K562 (cell line): ENCODE data around the gene TRIM38. TPM values are rescaled to one million over a fixed set of nuclear protein-coding genes. Genes with fewer than 3 reads are reported as not detected.

Experiments
- BMI1 ChIP-seq: fragments of 150-350 bp; IDR thresholded peaks from 2 replicates; pipeline ENCODE4 v1.6.1; 2014; ENCODE audit warnings: low read length
- CREM ChIP-seq: IDR thresholded peaks from 2 replicates; pipeline ENCODE4 v1.6.1; 2014; ENCODE audit warnings: antibody characterized with exemption, low read depth
- DEAF1 ChIP-seq: fragments of 450-650 bp; formaldehyde crosslinking; IDR thresholded peaks from 2 replicates; pipeline ENCODE4 v1.4.0; 2020; ENCODE audit warnings: mild to moderate bottlenecking, moderate library complexity
- FIP1L1 ChIP-seq: fragments of 200-400 bp; formaldehyde crosslinking; IDR thresholded peaks from 2 replicates; pipeline ENCODE4 v1.6.1; 2018; ENCODE audit warnings: mild to moderate bottlenecking, low read depth, low read length; ENCODE audit not compliant: poor library complexity, severe bottlenecking
- LEF1 ChIP-seq: fragments of 450-650 bp; IDR thresholded peaks from 2 replicates; pipeline ENCODE4 v1.6.1; 2016; ENCODE audit warnings: mild to moderate bottlenecking
- MAZ ChIP-seq, 2 experiments: fragments of 450-650 bp in 1 of 2; sonication (generic) in 1 of 2; formaldehyde crosslinking; IDR thresholded peaks in 1 of 2; conservative IDR thresholded peaks in 1 of 2; 2 replicates each; pipeline versions ENCODE4 v1.4.0 to v1.5.0; 2020; ENCODE audit warnings: mild to moderate bottlenecking in 1 of 2, missing genetic modification reagents in 1 of 2
- NELFE ChIP-seq: IDR thresholded peaks from 2 replicates; pipeline ENCODE4 v1.6.1; 2011; ENCODE audit warnings: mild to moderate bottlenecking; ENCODE audit not compliant: insufficient read depth, insufficient read length
- RBM17 ChIP-seq: fragments of 200-400 bp; formaldehyde crosslinking; IDR thresholded peaks from 2 replicates; pipeline ENCODE4 v1.6.1; 2017; ENCODE audit warnings: low read depth, mild to moderate bottlenecking, low read length, borderline replicate concordance
- SAFB2 ChIP-seq: fragments of 200-400 bp; formaldehyde crosslinking; IDR thresholded peaks from 2 replicates; pipeline ENCODE4 v1.6.1; 2018; ENCODE audit warnings: borderline replicate concordance, low read length, low read depth, moderate library complexity; ENCODE audit not compliant: severe bottlenecking
- SIN3A ChIP-seq, 2 experiments: fragments of 150-350 bp in 1 of 2; IDR thresholded peaks; 2 replicates each; pipeline ENCODE4 v1.6.1; 2011 to 2016; ENCODE audit warnings: borderline replicate concordance in 2 of 2, low read depth in 2 of 2, low read length in 2 of 2, mild to moderate bottlenecking in 2 of 2, moderate library complexity in 2 of 2; ENCODE audit not compliant: control insufficient read depth in 1 of 2
- ZBTB34 ChIP-seq: fragments of 250-450 bp; sonication (Bioruptor Pico); IDR thresholded peaks from 2 replicates; pipeline ENCODE4 v1.8.0; 2021; ENCODE audit warnings: mild to moderate bottlenecking, moderate library complexity
- ZFX ChIP-seq: sonication (generic); formaldehyde crosslinking; IDR thresholded peaks from 2 replicates; pipeline ENCODE4 v1.8.0; 2022; ENCODE audit warnings: mild to moderate bottlenecking, missing genetic modification reagents, moderate library complexity
- ZMIZ1 ChIP-seq, 2 experiments: fragments of 150-350 bp in 1 of 2; IDR thresholded peaks; 2 replicates each; pipeline ENCODE4 v1.6.1; 2012 to 2016; ENCODE audit warnings: low read depth in 2 of 2, low read length in 2 of 2, mild to moderate bottlenecking in 1 of 2, moderate library complexity in 1 of 2
- ZNF445 ChIP-seq: fragments of 250-450 bp; sonication (Bioruptor Pico); IDR thresholded peaks from 2 replicates; pipeline ENCODE4 v1.4.0; 2020; ENCODE audit warnings: low read depth, mild to moderate bottlenecking, moderate library complexity
- ZNF639 ChIP-seq, 2 experiments: fragments of 200-800 bp in 1 of 2; sonication (Bioruptor generic) in 1 of 2; sonication (generic) in 1 of 2; formaldehyde crosslinking in 1 of 2; IDR thresholded peaks in 1 of 2; conservative IDR thresholded peaks in 1 of 2; 2 replicates each; pipeline versions ENCODE4 v1.5.0 to v1.6.1; 2016 to 2020; ENCODE audit warnings: missing compliant biosample characterization in 1 of 2, missing genetic modification characterization in 1 of 2, missing genetic modification reagents in 1 of 2
- polyA plus RNA-seq, 8 experiments: library from polyadenylated mRNA; depleted of rRNA in 4 of 8; stranded (reverse) in 5 of 8; unstranded in 3 of 8; fragments of >200 nt; fragmentation: Nextera tagmentation in 2 of 8; fragmentation: Illumina TruSeq in 1 of 8; extraction: Ambion mirVana in 2 of 8; extraction: Trizol in 1 of 8; gene quantifications; 2 replicates each; pipeline versions ENCODE4 v1.2.1 to v1.2.3, GENCODE V29; 2011 to 2014; ENCODE audit warnings: inconsistent platforms in 1 of 8, missing spikeins in 1 of 8
- total RNA-seq, 7 experiments: library from RNA; depleted of rRNA in 6 of 7; stranded (reverse); fragments of >200 nt in 6 of 7; fragmentation: Illumina TruSeq in 2 of 7; extraction: Trizol in 2 of 7; gene quantifications; 2 replicates each; pipeline versions ENCODE4 v1.2.1 to v1.2.3, GENCODE V29; 2011 to 2021; ENCODE audit warnings: low replicate concordance in 1 of 7

The TRIM38 gene
- total and polyA plus RNA-seq, 9 of the 15 experiments (the other 6 are each of a cell fraction or from before 2014, with no cell fraction given): 1.7 to 6.7 (median 6.3) TPM

GRCh38 chr6:26025894-26026832 is 63.6 kb downstream of the TRIM38 start (continued):
- no peak for TF ChIP-seq ZNF639 (CRISPR knock-in tag; conservative IDR thresholded peaks at IDR 0.05 in 1 of 2, IDR thresholded peaks at IDR 0.05 in 1 of 2)
- TF ChIP-seq ZFX (CRISPR knock-in tag): no peak; the same call in 1 of the 2 replicates
- TF ChIP-seq ZNF445 (CRISPR knock-in tag): peak; percentile 28
- TF ChIP-seq FIP1L1: peak; percentile 40
- peak; percentile 97 for TF ChIP-seq CREM
- TF ChIP-seq ZMIZ1 (IDR thresholded peaks at IDR 0.05; ENCODE audit: low read depth in 2 of 2, low read length in 2 of 2): peak in 1 of 2 experiments; percentile 48; a peak in 1 of 4 replicates
- no peak for TF ChIP-seq NELFE
- TF ChIP-seq DEAF1 (CRISPR knock-in tag): peak; percentile 45; the same call in 1 of the 2 replicates
- peak; percentile 9 to 69; a peak in 1 of 4 replicates for TF ChIP-seq SIN3A (IDR thresholded peaks at IDR 0.05; ENCODE audit: borderline replicate concordance in 2 of 2, control insufficient read depth in 1 of 2, low read depth in 2 of 2, low read length in 2 of 2)
- no peak for TF ChIP-seq BMI1
- TF ChIP-seq RBM17: no peak
- TF ChIP-seq LEF1: peak; percentile 13; the same call in 1 of the 2 replicates
- TF ChIP-seq SAFB2: no peak
- TF ChIP-seq MAZ (CRISPR knock-in tag; conservative IDR thresholded peaks at IDR 0.05 in 1 of 2, IDR thresholded peaks at IDR 0.05 in 1 of 2): peak in 1 of 2 experiments; percentile 72; a peak in 2 of 4 replicates
- TF ChIP-seq ZBTB34 (CRISPR knock-in tag): no peak
